ENCODE results near the gene RTEL1. TPM values are rescaled to one million over a fixed set of nuclear protein-coding genes. Genes with fewer than 3 reads are reported as not detected.
"Not testable (repeated sequence)": the region's sequence is repeated elsewhere in the genome, so short reads cannot be mapped to it uniquely, and the experiment has no call there.

RTEL1 gene
- polyA plus RNA-seq, 1 donor, result 11.0 TPM

GRCh38 chr20:63628246-63628975 lies 29.7 kb upstream of the RTEL1 start:
- DNase-seq (ENCODE audit: low read depth), result no peak

GRCh38 chr20:63630956-63631355 lies 27.2 kb upstream of the RTEL1 start:
- not testable (repeated sequence) for DNase-seq (ENCODE audit: low read depth)

GRCh38 chr20:63631426-63631825 lies 26.7 kb upstream of the RTEL1 start:
- not testable (repeated sequence) for DNase-seq (ENCODE audit: low read depth)

GRCh38 chr20:63633732-63634131 lies 24.4 kb upstream of the RTEL1 start:
- DNase-seq (ENCODE audit: low read depth), result no peak

- no peak for DNase-seq (ENCODE audit: low read depth)
Observed at GRCh38 chr20:63635431-63636141, 22.5 kb upstream of the RTEL1 start.

GRCh38 chr20:63636752-63637628 lies 21.1 kb upstream of the RTEL1 start:
- DNase-seq (ENCODE audit: low read depth), result no peak

GRCh38 chr20:63639093-63639975 lies 18.8 kb upstream of the RTEL1 start:
- no peak for DNase-seq (ENCODE audit: low read depth)

- DNase-seq (ENCODE audit: low read depth), result no peak
Observed at GRCh38 chr20:63640086-63640485, 18.0 kb upstream of the RTEL1 start.

- DNase-seq (ENCODE audit: low read depth), result not testable (repeated sequence)
Observed at GRCh38 chr20:63640686-63641085, 17.4 kb upstream of the RTEL1 start.

GRCh38 chr20:63641146-63641791 lies 16.8 kb upstream of the RTEL1 start:
- no peak for DNase-seq (ENCODE audit: low read depth)

GRCh38 chr20:63641792-63642523 lies 16.2 kb upstream of the RTEL1 start:
- no peak for DNase-seq (ENCODE audit: low read depth)

- no peak for DNase-seq (ENCODE audit: low read depth)
Observed at GRCh38 chr20:63642527-63643247, 15.4 kb upstream of the RTEL1 start.

- DNase-seq (ENCODE audit: low read depth), result no peak
Observed at GRCh38 chr20:63643499-63643898, 14.6 kb upstream of the RTEL1 start.

GRCh38 chr20:63643946-63644345 lies 14.2 kb upstream of the RTEL1 start:
- DNase-seq (ENCODE audit: low read depth), result no peak

- DNase-seq (ENCODE audit: low read depth), result no peak
Observed at GRCh38 chr20:63645218-63645617, 12.9 kb upstream of the RTEL1 start.

GRCh38 chr20:63648190-63648589 lies 9.9 kb upstream of the RTEL1 start:
- no peak for DNase-seq (ENCODE audit: low read depth)

GRCh38 chr20:63648895-63649589 lies 9.1 kb upstream of the RTEL1 start:
- no peak for DNase-seq (ENCODE audit: low read depth)

- DNase-seq (ENCODE audit: low read depth), result not testable (repeated sequence)
Observed at GRCh38 chr20:63650486-63650885, 7.6 kb upstream of the RTEL1 start.

- no peak for DNase-seq (ENCODE audit: low read depth)
Observed at GRCh38 chr20:63651942-63652191, 6.2 kb upstream of the RTEL1 start.
